OCI-LY3 (cell line): ENCODE results near the gene FMNL1.

Source experiments
- H2AFZ ChIP-seq: fragments of 200-600, 300-600 bp; shearing (Covaris generic); 2 replicates; pipeline ENCODE4 v1.6.0; 2014; ENCODE audit warnings: antibody characterized with exemption, low read depth, low read length
- H3K27ac ChIP-seq: fragments of 200-600, 300-600 bp; sonication (generic); 2 replicates; pipeline ENCODE4 v1.5.1; 2014; ENCODE audit warnings: mild to moderate bottlenecking, low read length, moderate library complexity, mixed read lengths
- H3K27me3 ChIP-seq: fragments of 200-600, 300-600 bp; sonication (generic); 2 replicates; pipeline ENCODE4 v1.6.1; 2014; ENCODE audit warnings: low read depth, low read length, mixed read lengths
- H3K36me3 ChIP-seq: fragments of 200-600, 300-600 bp; sonication (generic); replicated peaks from 2 replicates; pipeline ENCODE3; 2014; ENCODE audit warnings: low read depth, low read length, mixed read lengths
- H3K4me1 ChIP-seq: fragments of 300-600, 200-600 bp; sonication (generic); 2 replicates; pipeline ENCODE4 v1.6.1; 2014; ENCODE audit warnings: low read length, mixed read lengths
- H3K4me2 ChIP-seq: fragments of 200-600, 300-600 bp; sonication (generic); 2 replicates; pipeline ENCODE4 v1.6.1; 2014; ENCODE audit warnings: low read length, mixed read lengths
- H3K4me3 ChIP-seq: fragments of 300-600, 200-600 bp; sonication (generic); 2 replicates; pipeline ENCODE4 v1.5.1; 2014; ENCODE audit warnings: antibody characterized with exemption, mild to moderate bottlenecking, low read length, moderate library complexity
- H3K79me2 ChIP-seq: fragments of 300-600, 200-600 bp; shearing (Covaris generic); 2 replicates; pipeline ENCODE4 v1.6.1; 2014; ENCODE audit warnings: mild to moderate bottlenecking, low read length, mixed read lengths
- H3K9ac ChIP-seq: fragments of 300-600, 200-600 bp; shearing (Covaris generic); 2 replicates; pipeline ENCODE4 v1.6.0; 2014; ENCODE audit warnings: mild to moderate bottlenecking, low read length, moderate library complexity
- H3K9me3 ChIP-seq: fragments of 200-600, 300-600 bp; shearing (Covaris generic); 2 replicates; pipeline ENCODE4 v1.6.1; 2014; ENCODE audit warnings: low read length, mixed read lengths; ENCODE audit not compliant: insufficient read depth
- H4K20me1 ChIP-seq: fragments of 200-600, 300-600 bp; sonication (generic); 2 replicates; pipeline ENCODE4 v1.6.1; 2016; ENCODE audit warnings: low read length, mixed read lengths; ENCODE audit not compliant: insufficient read depth
- EZH2phosphoT487 ChIP-seq: fragments of 200-600 bp; shearing (Covaris generic); IDR thresholded peaks from 2 replicates; pipeline ENCODE4 v1.6.1; 2018; ENCODE audit warnings: antibody characterized with exemption, mixed run types, low read depth
- TF ChIP-seq, protein P1 (sequence below): fragments of 200-600, 300-600 bp; sonication (generic); IDR thresholded peaks from 2 replicates; pipeline ENCODE4 v1.5.1; 2014; ENCODE audit warnings: antibody characterized with exemption, low read length, low read depth

FMNL1 gene

DNA sequence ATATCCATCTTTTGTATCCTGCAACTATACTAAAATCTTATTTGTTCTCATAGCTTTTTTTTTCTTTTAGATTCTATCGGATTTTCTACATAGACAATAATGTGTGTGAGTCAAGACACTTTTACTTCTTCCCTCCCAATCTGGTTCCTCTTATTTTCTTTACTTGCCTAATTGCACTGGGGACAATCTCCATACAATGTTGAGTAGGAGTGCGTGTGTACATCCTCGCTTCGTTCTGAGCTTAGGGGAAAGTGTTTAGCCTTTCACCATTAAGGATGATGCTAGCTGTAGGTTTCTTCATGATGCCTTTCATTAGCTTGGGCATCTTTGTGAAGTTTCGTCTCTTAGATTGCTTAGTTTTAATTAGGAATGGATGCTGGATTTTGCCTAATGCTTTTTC, 37.3 kb downstream of the FMNL1 start:
- TF ChIP-seq EZH2phosphoT487 = no peak
- TF ChIP-seq, protein P1, sequence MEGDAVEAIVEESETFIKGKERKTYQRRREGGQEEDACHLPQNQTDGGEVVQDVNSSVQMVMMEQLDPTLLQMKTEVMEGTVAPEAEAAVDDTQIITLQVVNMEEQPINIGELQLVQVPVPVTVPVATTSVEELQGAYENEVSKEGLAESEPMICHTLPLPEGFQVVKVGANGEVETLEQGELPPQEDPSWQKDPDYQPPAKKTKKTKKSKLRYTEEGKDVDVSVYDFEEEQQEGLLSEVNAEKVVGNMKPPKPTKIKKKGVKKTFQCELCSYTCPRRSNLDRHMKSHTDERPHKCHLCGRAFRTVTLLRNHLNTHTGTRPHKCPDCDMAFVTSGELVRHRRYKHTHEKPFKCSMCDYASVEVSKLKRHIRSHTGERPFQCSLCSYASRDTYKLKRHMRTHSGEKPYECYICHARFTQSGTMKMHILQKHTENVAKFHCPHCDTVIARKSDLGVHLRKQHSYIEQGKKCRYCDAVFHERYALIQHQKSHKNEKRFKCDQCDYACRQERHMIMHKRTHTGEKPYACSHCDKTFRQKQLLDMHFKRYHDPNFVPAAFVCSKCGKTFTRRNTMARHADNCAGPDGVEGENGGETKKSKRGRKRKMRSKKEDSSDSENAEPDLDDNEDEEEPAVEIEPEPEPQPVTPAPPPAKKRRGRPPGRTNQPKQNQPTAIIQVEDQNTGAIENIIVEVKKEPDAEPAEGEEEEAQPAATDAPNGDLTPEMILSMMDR = no peak
- Histone ChIP-seq H3K27ac (no peak overlapping the region), H2AFZ (no peak overlapping the region), H3K9ac (no peak overlapping the region), H3K27me3 (no peaks in the 10 kb centered on the region), H4K20me1 (no peaks in the 10 kb centered on the region), H3K4me2 (no peak overlapping the region), H3K4me3 (no peak overlapping the region), H3K4me1 (peaks cover 3% of the 10 kb centered on the region; the same call in 1 of the 2 replicates), H3K79me2 (no peaks in the 10 kb centered on the region), H3K9me3 (no peaks in the 10 kb centered on the region), H3K36me3 (peaks cover 10% of the 10 kb centered on the region)

DNA sequence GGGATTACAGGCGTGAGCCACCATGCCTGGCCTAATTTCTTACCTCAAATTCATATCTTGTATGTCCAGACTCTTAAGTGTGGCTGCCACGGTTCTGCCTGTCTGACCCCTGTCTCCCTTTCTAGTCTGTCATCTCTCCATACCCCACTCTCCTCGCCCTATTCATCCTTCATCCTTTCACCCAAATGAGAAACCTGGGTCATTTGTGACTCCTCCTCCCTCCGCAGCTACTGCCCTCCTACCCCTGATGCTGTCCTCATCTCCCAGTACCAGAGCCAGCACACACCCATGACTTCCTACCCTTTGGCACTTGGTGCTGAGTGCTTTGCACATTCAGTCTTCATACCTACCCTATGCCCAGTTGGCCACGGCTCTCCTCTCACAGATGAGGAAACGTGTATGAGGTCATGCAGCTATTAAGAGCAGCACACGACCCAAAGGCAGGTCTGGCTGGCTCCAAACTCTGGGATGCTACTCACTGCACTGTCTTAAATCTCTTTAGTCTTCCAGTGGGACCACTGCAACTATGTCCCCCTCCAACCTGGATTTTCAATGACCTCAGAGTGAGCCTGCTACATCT, 38.6 kb downstream of the FMNL1 start:
- no peak overlapping the region for H3K4me2 ChIP-seq
- no peaks in the 10 kb centered on the region for H3K79me2 ChIP-seq
- no peak overlapping the region for H3K27ac ChIP-seq

DNA sequence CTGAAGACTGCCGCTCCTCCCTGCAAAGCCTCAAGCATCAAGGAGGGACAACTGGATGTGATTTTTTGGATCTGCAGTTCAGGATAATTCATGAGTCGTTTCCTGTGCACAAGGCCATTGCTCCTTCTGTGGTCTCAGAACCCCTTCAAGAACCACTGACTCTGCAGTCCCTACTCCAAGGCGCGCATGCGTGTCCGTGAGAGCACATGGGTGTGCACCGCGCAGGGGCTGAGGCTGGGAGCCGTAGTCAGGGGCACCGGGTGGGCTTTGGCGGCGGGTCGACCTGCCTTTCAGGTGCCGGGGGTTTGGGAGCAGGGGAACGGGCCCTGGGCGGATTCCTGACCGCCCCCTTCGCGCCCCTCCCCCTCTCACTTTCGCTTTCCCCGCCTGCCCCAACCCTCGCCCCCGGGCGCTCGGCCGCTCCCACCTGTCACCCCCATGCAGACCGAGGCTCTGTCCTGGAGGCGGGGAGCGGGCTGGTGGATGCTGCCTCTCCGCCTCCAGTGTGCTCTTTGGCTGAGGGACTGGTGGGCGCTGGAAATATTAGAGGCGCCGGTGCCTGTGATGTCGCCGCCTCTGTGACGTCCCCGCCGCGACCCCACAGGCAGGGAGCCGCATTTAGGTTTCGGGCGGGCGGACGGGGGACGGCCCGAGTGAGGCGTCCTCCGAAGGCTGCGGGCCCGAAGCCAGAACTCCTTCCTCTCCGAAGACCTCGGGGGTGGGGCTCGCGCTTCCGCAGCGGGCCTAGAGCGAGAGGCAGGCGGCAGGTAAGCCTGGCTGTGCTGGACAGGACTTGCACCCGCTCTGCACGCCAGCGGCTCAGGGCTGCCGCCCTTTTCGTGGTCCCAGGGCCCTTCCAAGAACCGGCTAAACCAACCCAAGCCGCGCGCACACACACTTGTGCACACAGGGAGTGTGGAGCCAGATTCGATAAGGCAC, 40.2 kb downstream of the FMNL1 start, which contains the start of gene SPATA32:
Gene SPATA32, minus strand, starts transcription at position 518 of the 939 bp plus-strand sequence. Its CDS starts 78 bp downstream, at position 440.
- no peaks in the 10 kb centered on the region for H3K9me3 ChIP-seq
- no peaks in the 10 kb centered on the region for H3K79me2 ChIP-seq
- H3K36me3 ChIP-seq = peaks cover 33% of the 10 kb centered on the region
- H3K4me3 ChIP-seq = no peak within 1 kb of the TSS
- H3K27ac ChIP-seq = no peak within 1 kb of the TSS
- no peak within 1 kb of the TSS for H3K9ac ChIP-seq
- H4K20me1 ChIP-seq = no peaks in the 10 kb centered on the region; the same call in 1 of the 2 replicates
- TF ChIP-seq EZH2phosphoT487 = no peak
- TF ChIP-seq, protein P1 = no peak
- H3K27me3 ChIP-seq = no peaks in the 10 kb centered on the region
- no peaks in the 10 kb centered on the region for H3K4me1 ChIP-seq
- H2AFZ ChIP-seq = no peak within 1 kb of the TSS
- H3K4me2 ChIP-seq = no peak within 1 kb of the TSS

More for the DNA sequence above, 38.6 kb downstream of the FMNL1 start:
- H3K36me3 ChIP-seq = peaks cover 21% of the 10 kb centered on the region
- H3K27me3 ChIP-seq = no peaks in the 10 kb centered on the region
- H4K20me1 ChIP-seq = no peaks in the 10 kb centered on the region; the same call in 1 of the 2 replicates
- H3K9ac ChIP-seq = no peak overlapping the region
- TF ChIP-seq, protein P1 = no peak
- no peak for TF ChIP-seq EZH2phosphoT487
- H2AFZ ChIP-seq = no peak overlapping the region
- no peaks in the 10 kb centered on the region for H3K9me3 ChIP-seq
- no peak overlapping the region for H3K4me3 ChIP-seq
- peaks cover 3% of the 10 kb centered on the region; the same call in 1 of the 2 replicates for H3K4me1 ChIP-seq
